Endothelial cell of umbilical vein (primary cell): ENCODE results near the gene DCC. TPM values are rescaled to one million over a fixed set of nuclear protein-coding genes. Genes with fewer than 3 reads are reported as not detected.

ENCODE experiments used
- BruUV-seq: library from RNA; stranded (reverse); fragments of 400-500 nt; replicated peaks from 2 replicates; lab custom pipeline; 2021; lab: Mats Ljungman, UMichigan
- CTCF ChIA-PET: fragments of 300-600, 350-600 bp; sonication (Branson Sonifier 250); formaldehyde crosslinking; loops from one replicate; lab custom pipeline; 2021; ENCODE audit warnings: antibody characterized with exemption, inconsistent platforms; lab: Charles Lee
- POLR2A ChIA-PET: fragments of 300-600, 350-600 bp; sonication (Branson Sonifier 250); formaldehyde crosslinking; loops from one replicate; lab custom pipeline; 2021; ENCODE audit warnings: antibody characterized with exemption, inconsistent platforms; lab: Charles Lee
- DNase-seq: peaks from one replicate; pipeline ENCODE4 v3.0.0-alpha.2; 2011; ENCODE audit warnings: low read depth, low spot score
- FAIRE-seq: peaks from 2 replicates; lab custom pipeline; 2011; peaks lifted over from hg19 to GRCh38; lab: Jason Lieb, UNC
- H2AFZ ChIP-seq: 2 replicates; pipeline ENCODE4 v1.6.0; 2012; ENCODE audit warnings: low read depth, low read length, control low read depth, inconsistent platforms
- H3K27ac ChIP-seq: 2 replicates; pipeline ENCODE4 v1.5.1; 2011; ENCODE audit warnings: low read depth, mild to moderate bottlenecking, control low read depth, low read length, moderate library complexity; ENCODE audit not compliant: insufficient read depth
- H3K27me3 ChIP-seq, 2 experiments: 2 replicates each; pipeline versions ENCODE4 v1.6.0 to v1.6.1; 2011; ENCODE audit warnings: low read length in 2 of 2, mixed read lengths in 1 of 2; ENCODE audit not compliant: control insufficient read depth in 2 of 2, insufficient read depth in 2 of 2
- H3K36me3 ChIP-seq, 2 experiments: 2 replicates in 1 of 2; 3 replicates in 1 of 2; pipeline ENCODE4 v1.5.1; 2011; ENCODE audit warnings: low read length in 2 of 2, mild to moderate bottlenecking in 1 of 2, moderate library complexity in 1 of 2; ENCODE audit not compliant: control insufficient read depth in 2 of 2, insufficient read depth in 2 of 2; ENCODE audit errors: extremely low read depth in 1 of 2
- H3K4me1 ChIP-seq: 3 replicates; pipeline ENCODE4 v1.5.1; 2011; ENCODE audit warnings: mild to moderate bottlenecking, low read length; ENCODE audit not compliant: control insufficient read depth, insufficient read depth; ENCODE audit errors: extremely low read depth
- H3K4me2 ChIP-seq: 2 replicates; pipeline ENCODE4 v1.6.1; 2011; ENCODE audit warnings: low read length, control low read depth, mixed read lengths; ENCODE audit not compliant: insufficient read depth
- H3K4me3 ChIP-seq, 3 experiments: fragments of 200-600 bp in 1 of 3; sonication (generic), shearing (Covaris generic) in 1 of 3; replicated peaks in 1 of 3; 2 replicates each; pipeline ENCODE4 v1.5.1; 2011 to 2016; ENCODE audit warnings: control low read depth in 3 of 3, low read length in 3 of 3, mild to moderate bottlenecking in 2 of 3, inconsistent platforms in 1 of 3, low read depth in 1 of 3, moderate library complexity in 1 of 3; ENCODE audit not compliant: insufficient read depth in 1 of 3
- H3K79me2 ChIP-seq: 2 replicates; pipeline ENCODE4 v1.6.0; 2012; ENCODE audit warnings: low read length, inconsistent platforms; ENCODE audit not compliant: control insufficient read depth, insufficient read depth
- H3K9ac ChIP-seq: replicated peaks from 2 replicates; pipeline ENCODE3; 2011; ENCODE audit warnings: low read length, control low read depth; ENCODE audit not compliant: insufficient read depth; ENCODE audit errors: extremely low read depth
- H3K9me1 ChIP-seq: replicated peaks from 3 replicates; pipeline ENCODE4 v1.6.0; 2011; ENCODE audit warnings: mild to moderate bottlenecking, low read length; ENCODE audit not compliant: control insufficient read depth, insufficient read depth; ENCODE audit errors: extremely low read depth
- H3K9me3 ChIP-seq: replicated peaks from 2 replicates; pipeline ENCODE4 v1.5.1; 2012; ENCODE audit warnings: low read length, inconsistent platforms; ENCODE audit not compliant: control insufficient read depth, insufficient read depth
- H4K20me1 ChIP-seq: replicated peaks from 2 replicates; pipeline ENCODE3; 2011; ENCODE audit warnings: mild to moderate bottlenecking, low read length; ENCODE audit not compliant: control insufficient read depth, insufficient read depth; ENCODE audit errors: extremely low read depth
- CTCF ChIP-seq, 2 donors: IDR thresholded peaks; 1 replicate in 1 of 2; 2 replicates in 1 of 2; pipeline ENCODE4 v1.5.1; 2011; ENCODE audit warnings: low read length in 2 of 2, mild to moderate bottlenecking in 2 of 2, moderate library complexity in 2 of 2, control low read depth in 1 of 2, inconsistent platforms in 1 of 2, low read depth in 1 of 2; ENCODE audit not compliant: insufficient read depth in 1 of 2; ENCODE audit errors: extremely low read depth in 1 of 2
- EZH2 ChIP-seq: IDR thresholded peaks from 2 replicates; pipeline ENCODE4 v1.6.1; 2012; ENCODE audit warnings: borderline replicate concordance, low read depth, mild to moderate bottlenecking, moderate library complexity, low read length, inconsistent platforms; ENCODE audit not compliant: severe bottlenecking
- FOS ChIP-seq: IDR thresholded peaks from 2 replicates; pipeline ENCODE4 v1.6.1; 2011; ENCODE audit warnings: mild to moderate bottlenecking, low read length, moderate library complexity, borderline replicate concordance; ENCODE audit not compliant: insufficient read depth
- GATA2 ChIP-seq: IDR thresholded peaks from 2 replicates; pipeline ENCODE4 v1.7.0; 2011; ENCODE audit warnings: low read depth, mild to moderate bottlenecking, moderate library complexity, mixed read lengths, low read length; ENCODE audit not compliant: insufficient read length, insufficient read depth
- JUN ChIP-seq: IDR thresholded peaks from 2 replicates; pipeline ENCODE4 v1.6.1; 2011; ENCODE audit warnings: borderline replicate concordance, low read depth; ENCODE audit not compliant: insufficient read length, insufficient read depth
- MAX ChIP-seq: IDR thresholded peaks from 2 replicates; pipeline ENCODE4 v1.6.1; 2011; ENCODE audit not compliant: insufficient read depth, insufficient read length
- MYC ChIP-seq: IDR thresholded peaks from one replicate; pipeline ENCODE4 v1.6.1; 2011; ENCODE audit warnings: mild to moderate bottlenecking, low read depth, low read length
- POLR2A ChIP-seq: IDR thresholded peaks from 2 replicates; pipeline ENCODE4 v1.6.1; 2012; ENCODE audit warnings: low read depth, mild to moderate bottlenecking, control low read depth, low read length
- POLR2AphosphoS5 ChIP-seq: IDR thresholded peaks from 2 replicates; pipeline ENCODE4 v1.6.1; 2012; ENCODE audit warnings: low read depth, mild to moderate bottlenecking, control low read depth, low read length, moderate library complexity; ENCODE audit not compliant: insufficient read depth
- dilution Hi-C: fragments of 300-500 bp; cut with MboI; formaldehyde crosslinking; loops from one replicate; pipeline ENCODE4 v1.15.0; 2019; ENCODE audit warnings: low sequenced_read_pairs; ENCODE audit not compliant: extremely low pct_ligation_motif_present
- intact Hi-C: fragments of 100-400 bp; cut with micrococcal nuclease; formaldehyde crosslinking; loops from one replicate; pipeline ENCODE4 v1.10.0; 2022
- polyA plus RNA-seq, 4 experiments: library from polyadenylated mRNA; depleted of rRNA in 3 of 4; stranded (reverse) in 3 of 4; unstranded in 1 of 4; fragments of >200 nt; gene quantifications; 2 replicates each; pipeline versions ENCODE4 v1.2.1 to v1.2.3, GENCODE V29; 2011 to 2012; ENCODE audit warnings: missing spikeins in 1 of 4
- total RNA-seq: library from RNA; stranded (reverse); gene quantifications from 2 replicates; pipeline ENCODE4 v1.2.3, GENCODE V29; 2021

Gene DCC
- total and polyA plus RNA-seq, 2 donors (not counting 3 experiments of a cell fraction or from before 2014, with no cell fraction given) = not detected

- TF ChIP-seq MYC = no peak
- TF ChIP-seq EZH2 = no peak
- no peak for TF ChIP-seq GATA2
- no peak for TF ChIP-seq JUN
- Histone ChIP-seq H3K36me3 (no peaks in the 10 kb centered on the region), H3K4me1 (no peaks in the 10 kb centered on the region), H4K20me1 (no peaks in the 10 kb centered on the region), H3K79me2 (no peaks in the 10 kb centered on the region), H2AFZ (no peak overlapping the region), H3K9me3 (peaks cover 2% of the 10 kb centered on the region), H3K27me3 (no peaks in the 10 kb centered on the region), H3K4me3 (no peak overlapping the region), H3K27ac (no peak overlapping the region), H3K9ac (no peak overlapping the region), H3K4me2 (no peak overlapping the region), H3K9me1 (no peaks in the 10 kb centered on the region)
- no peak for DNase-seq
- dilution Hi-C loops = no loop called here
- CTCF ChIA-PET = no interaction called here
- intact Hi-C loops = no loop called here
- POLR2A ChIA-PET = no interaction called here
- no TSS peak for BruUV-seq
- FAIRE-seq = no peak
Measured at GRCh38 chr18:52582061-52582460, 242.1 kb downstream of the DCC start.

GRCh38 chr18:52582516-52582915 is 242.5 kb downstream of the DCC start:
- intact Hi-C loops = no loop called here
- TF ChIP-seq POLR2A = no peak
- no peak for TF ChIP-seq MYC
- no peak for TF ChIP-seq GATA2
- no peak for TF ChIP-seq JUN
- no peak for TF ChIP-seq EZH2
- no peak for TF ChIP-seq FOS
- no peak for TF ChIP-seq POLR2AphosphoS5
- no peak for TF ChIP-seq CTCF (IDR thresholded peaks at IDR 0.05; ENCODE audit: extremely low read depth in 1 of 2, insufficient read depth in 1 of 2, low read depth in 1 of 2, low read length in 2 of 2)
- no peak for TF ChIP-seq MAX
- no peak for FAIRE-seq
- Histone ChIP-seq H3K9ac (no peak overlapping the region), H3K27ac (no peak overlapping the region), H3K9me1 (no peaks in the 10 kb centered on the region), H3K4me2 (no peak overlapping the region), H3K27me3 (no peaks in the 10 kb centered on the region), H3K4me1 (no peaks in the 10 kb centered on the region), H3K36me3 (no peaks in the 10 kb centered on the region), H2AFZ (no peak overlapping the region), H3K4me3 (no peak overlapping the region), H4K20me1 (no peaks in the 10 kb centered on the region), H3K9me3 (peaks cover 2% of the 10 kb centered on the region), H3K79me2 (no peaks in the 10 kb centered on the region)
- ChIA-PET CTCF (no interaction called here), POLR2A (no interaction called here)
- no peak for DNase-seq
- no TSS peak for BruUV-seq
- dilution Hi-C loops = no loop called here
